GM04504 (cell line): ENCODE data around the gene FHOD1.

Experiments
- DNase-seq: peaks from one replicate; pipeline ENCODE4 v3.0.0-alpha.2; 2012; ENCODE audit warnings: low read depth

FHOD1 gene

GRCh38 chr16:67234180-67234597 lies 13.1 kb downstream of the FHOD1 start:
- no peak for DNase-seq

GRCh38 chr16:67233596-67233995 lies 13.7 kb downstream of the FHOD1 start:
- no peak for DNase-seq

GRCh38 chr16:67230809-67231660 lies 16.2 kb downstream of the FHOD1 start:
- no peak for DNase-seq

- DNase-seq, result no peak
Observed at GRCh38 chr16:67229906-67230808, 17.1 kb downstream of the FHOD1 start.

DNA sequence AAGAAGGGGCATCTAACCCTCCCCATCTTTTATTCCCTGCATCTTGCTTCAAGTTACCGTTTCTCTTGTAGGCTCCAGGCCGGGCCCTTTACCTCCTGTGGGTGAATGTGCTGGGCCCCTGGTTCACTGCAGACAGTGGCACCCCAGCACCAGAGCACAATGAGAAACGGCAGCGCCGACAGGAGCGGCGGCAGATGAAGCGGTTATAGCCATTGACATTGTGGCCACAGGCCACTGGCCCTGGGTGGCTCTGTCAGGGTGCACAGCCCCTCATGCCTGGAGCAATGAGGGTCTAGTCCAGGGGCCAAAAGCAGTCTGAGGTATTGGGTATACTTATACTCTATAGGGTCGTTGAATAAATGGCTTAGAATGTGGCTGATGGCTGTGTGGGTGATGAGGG lies 18.4 kb downstream of the FHOD1 start:
- DNase-seq, result no peak

GRCh38 chr16:67228034-67228785 lies 19.1 kb downstream of the FHOD1 start:
- DNase-seq, result no peak

DNA sequence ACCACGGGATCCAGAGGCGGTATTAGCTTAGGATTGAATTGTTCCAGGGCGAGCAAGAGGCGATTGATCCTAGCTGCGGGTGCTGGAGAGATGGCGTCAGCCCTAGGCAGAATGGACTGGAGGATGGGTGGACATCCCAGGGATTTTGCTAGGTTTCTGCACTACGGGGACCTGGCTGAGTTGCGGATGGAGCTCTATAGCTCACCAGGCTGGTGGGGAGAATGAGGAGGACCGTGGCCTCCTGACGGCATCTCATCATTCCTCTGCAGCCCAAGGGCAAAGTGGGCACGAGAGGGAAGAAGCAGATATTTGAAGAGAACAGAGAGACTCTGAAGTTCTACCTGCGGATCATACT lies 19.7 kb downstream of the FHOD1 start:
- DNase-seq, result no peak

- peak; percentile 98 for DNase-seq
Observed at GRCh38 chr16:67226804-67227566, 20.3 kb downstream of the FHOD1 start, which contains the start of gene TMEM208. TSS of gene TMEM208 (plus strand) at chr16:67227130. CDS start at chr16:67227219, 89 bp downstream.

DNA sequence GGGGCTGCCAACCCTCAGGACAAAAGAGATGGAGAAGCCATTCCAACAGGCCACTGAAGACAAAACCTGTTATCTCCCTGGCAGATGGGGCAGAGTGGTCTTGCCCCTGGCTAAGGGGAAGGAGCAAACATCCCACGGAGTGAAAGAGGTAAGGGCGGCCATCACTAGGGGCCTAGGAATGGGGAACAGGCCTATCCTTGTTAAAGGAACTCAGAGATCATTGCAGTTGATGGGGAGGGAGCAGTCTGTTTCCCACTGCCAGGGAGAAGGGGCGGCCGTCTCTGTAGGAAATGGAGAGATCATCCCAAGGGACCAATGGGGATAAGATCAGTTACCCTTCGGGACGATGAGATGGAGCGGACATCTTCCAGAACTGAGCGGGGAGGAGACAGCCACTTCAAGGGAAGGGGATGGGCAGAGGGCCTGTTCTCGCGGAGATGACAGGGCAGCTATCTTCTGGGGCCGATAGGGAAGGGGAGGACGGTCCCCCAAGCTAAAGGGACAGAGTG lies 20.9 kb downstream of the FHOD1 start:
- no peak for DNase-seq

DNA sequence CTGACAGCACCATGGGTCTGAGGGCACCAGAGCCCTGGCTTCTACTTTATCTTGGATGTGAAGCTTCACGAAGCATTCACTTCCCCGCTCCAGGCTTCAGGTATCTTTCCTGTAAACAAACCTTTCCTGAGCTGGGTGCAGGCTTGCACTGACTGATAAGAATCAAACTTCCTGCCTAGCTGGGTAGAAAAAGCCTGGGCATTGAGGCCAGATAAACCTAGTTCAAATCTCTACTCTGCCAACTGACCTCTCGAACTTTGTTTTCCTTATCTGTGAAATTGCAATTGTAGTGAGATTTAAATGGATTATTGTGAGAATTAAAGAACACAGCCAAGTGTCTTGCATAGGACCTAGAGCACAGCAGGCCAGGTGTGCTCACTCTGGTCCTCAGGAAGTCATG lies 23.3 kb downstream of the FHOD1 start:
- no peak for DNase-seq

- no peak for DNase-seq
Observed at GRCh38 chr16:67216612-67217490, 30.4 kb downstream of the FHOD1 start.

GRCh38 chr16:67215706-67216105 lies 31.6 kb downstream of the FHOD1 start:
- DNase-seq, result no peak

DNA sequence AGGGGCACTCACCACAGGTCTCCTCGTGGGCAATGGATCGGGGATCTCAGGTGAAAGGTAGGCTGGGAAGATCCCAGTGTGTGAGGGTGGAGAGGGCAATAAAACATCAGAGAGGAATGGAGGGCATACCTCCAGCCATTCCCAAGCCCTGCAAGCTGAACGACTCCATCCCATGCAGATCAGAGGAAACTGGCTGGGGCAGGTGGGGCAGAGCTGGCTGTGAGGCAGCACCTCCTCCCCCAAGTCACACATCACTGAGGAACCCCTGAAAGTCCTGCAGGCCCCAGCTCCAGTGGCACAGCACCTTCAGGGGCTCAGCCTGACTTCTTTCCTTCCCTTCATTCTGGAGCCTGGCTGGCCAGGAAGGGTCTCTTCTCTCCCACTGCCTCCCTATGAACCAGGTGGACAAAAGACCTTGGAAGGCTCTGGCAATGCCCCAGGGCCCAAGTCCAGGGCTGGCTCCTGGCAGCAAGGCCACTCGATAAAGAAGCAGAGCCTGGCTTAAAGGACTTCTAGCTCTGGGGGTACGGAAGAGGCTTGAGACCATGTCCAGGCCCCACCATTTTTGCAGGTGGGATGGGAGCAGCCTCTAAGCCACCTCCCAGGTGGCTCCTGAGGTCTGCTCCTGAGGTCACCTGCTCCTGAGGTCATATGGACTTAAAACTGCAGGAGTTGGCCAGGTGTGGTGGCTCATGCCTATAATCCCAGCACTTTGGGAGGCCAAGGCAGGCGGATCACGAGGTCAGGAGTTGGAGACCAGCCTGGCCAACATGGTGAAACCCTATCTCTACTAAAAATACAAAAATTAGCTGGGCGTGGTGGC lies 33.9 kb downstream of the FHOD1 start:
- DNase-seq, result no peak

DNA sequence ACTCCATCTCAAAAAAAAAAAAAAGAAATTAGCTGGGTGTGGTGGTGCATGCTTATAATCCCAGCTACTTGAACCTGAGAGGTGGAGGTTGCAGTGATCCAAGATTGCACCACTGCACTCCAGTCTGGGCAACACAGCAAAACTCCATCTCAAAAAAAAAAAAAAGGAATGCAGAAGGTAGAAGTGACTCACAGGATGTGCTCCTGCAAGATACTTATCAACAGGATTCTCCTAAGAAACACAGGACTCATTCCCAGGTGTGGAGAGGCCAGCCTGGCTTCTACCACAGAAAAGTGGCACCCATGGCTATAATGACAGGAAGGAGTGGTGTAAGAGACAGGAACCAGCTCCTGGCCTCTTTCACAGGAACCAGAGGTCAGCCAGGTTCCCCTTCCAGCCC lies 34.5 kb downstream of the FHOD1 start:
- no peak for DNase-seq

DNA sequence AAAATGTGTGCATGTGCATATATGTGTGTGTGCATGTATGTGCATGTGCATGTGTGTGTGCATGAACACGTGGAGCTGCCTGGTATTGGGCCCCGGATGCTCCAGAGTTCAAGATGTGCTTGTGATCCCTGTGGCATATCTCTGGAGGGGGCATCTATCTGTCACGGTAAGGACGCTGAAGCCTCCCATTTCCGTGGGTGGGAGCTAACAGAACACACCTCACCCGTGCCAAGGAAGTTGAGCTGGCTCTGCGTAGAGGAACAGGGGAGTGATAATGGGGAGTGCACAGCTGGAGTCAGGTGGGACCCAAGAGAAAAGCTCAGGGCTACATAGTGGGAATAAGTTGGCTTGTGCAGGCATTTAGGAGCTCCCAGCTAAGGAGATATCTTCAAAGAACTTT lies 35.6 kb downstream of the FHOD1 start:
- no peak for DNase-seq

- no peak for DNase-seq
Observed at GRCh38 chr16:67210069-67210937, 37.0 kb downstream of the FHOD1 start.

DNA sequence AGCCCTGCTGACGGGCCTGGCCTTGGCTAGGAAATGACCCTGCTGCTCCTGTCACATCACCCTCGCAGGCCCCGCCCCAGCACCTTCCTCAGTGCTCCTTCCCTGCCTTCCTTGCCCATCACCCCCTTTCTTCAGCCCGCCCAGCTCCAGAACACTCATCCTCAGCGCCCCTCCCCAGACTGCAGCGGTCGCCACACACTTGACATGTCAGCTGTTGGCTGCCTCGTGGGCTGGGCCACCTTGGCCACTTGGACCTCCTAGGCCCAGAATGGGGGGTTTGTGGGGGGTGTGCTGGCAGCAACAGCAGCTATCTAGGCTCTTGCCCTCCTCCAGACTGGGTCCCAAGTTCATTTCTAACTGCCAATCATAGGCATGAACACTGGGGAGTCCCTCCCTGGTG lies 37.7 kb downstream of the FHOD1 start:
- DNase-seq, result no peak

- DNase-seq, result no peak
Observed at GRCh38 chr16:67208154-67208896, 39.0 kb downstream of the FHOD1 start.
